GM12878 (cell line): Measurements from ENCODE around the gene FLOT1. TPM values are rescaled to one million over a fixed set of nuclear protein-coding genes. Genes with fewer than 3 reads are reported as not detected.
A peak's percentile ranks its signal among the peaks of the same experiment; 100 is the strongest.

Source experiments
- ATAC-seq: fragments of 200-7000 bp; cut with Tn5 transposase; 3 replicates; pipeline ENCODE4 v1.9.1; 2020; ENCODE audit warnings: mild to moderate bottlenecking, moderate library complexity
- BruUV-seq: library from RNA; stranded (reverse); fragments of 400-500 nt; replicated peaks from 2 replicates; lab custom pipeline; 2021; lab: Mats Ljungman, UMichigan
- CTCF ChIA-PET: fragments of 300-600 bp; sonication (Branson Sonifier 250); formaldehyde crosslinking; extraction: SDS; loops from one replicate; lab custom pipeline; 2021; ENCODE audit warnings: inconsistent platforms; lab: Yijun Ruan, JAX
- POLR2A ChIA-PET: fragments of 350-600 bp; formaldehyde crosslinking; extraction: SDS; loops from one replicate; lab custom pipeline; 2021; ENCODE audit warnings: inconsistent platforms; lab: Charles Lee
- RAD21 ChIA-PET: fragments of 300-600 bp; sonication (Branson Sonifier 250); formaldehyde crosslinking; loops from one replicate; lab custom pipeline; 2023; ENCODE audit warnings: antibody characterized with exemption; ENCODE audit not compliant: unreplicated experiment; lab: Charles Lee
- SMC1A ChIA-PET: fragments of 300-600 bp; sonication (Branson Sonifier 250); formaldehyde crosslinking; loops from one replicate; lab custom pipeline; 2023; ENCODE audit not compliant: unreplicated experiment, uncharacterized antibody; lab: Charles Lee
- DNase-seq: peaks from one replicate; pipeline ENCODE4 v3.0.0-alpha.2; 2011; ENCODE audit warnings: low read depth, low spot score
- FAIRE-seq: peaks from 3 replicates; lab custom pipeline; 2011; peaks lifted over from hg19 to GRCh38; lab: Jason Lieb, UNC
- H2AFZ ChIP-seq: 2 replicates; pipeline ENCODE4 v1.6.0; 2011; ENCODE audit warnings: low read depth, low read length, control low read depth; ENCODE audit not compliant: control insufficient read depth
- H3K27ac ChIP-seq: 2 replicates; pipeline ENCODE4 v1.5.1; 2011; ENCODE audit warnings: control low read depth; ENCODE audit not compliant: control insufficient read depth, insufficient read depth
- H3K27me3 ChIP-seq, 2 experiments: replicated peaks in 1 of 2; 2 replicates each; pipeline versions ENCODE4 v1.6.0 to v1.6.1; 2011; ENCODE audit warnings: low read length in 1 of 2; ENCODE audit not compliant: control insufficient read depth in 2 of 2, insufficient read depth in 2 of 2
- H3K36me3 ChIP-seq, 2 experiments: 2 replicates each; pipeline ENCODE4 v1.5.1; 2011; ENCODE audit warnings: low read length in 1 of 2; ENCODE audit not compliant: control insufficient read depth in 2 of 2, insufficient read depth in 2 of 2
- H3K4me1 ChIP-seq: 2 replicates; pipeline ENCODE4 v1.6.1; 2011; ENCODE audit warnings: mild to moderate bottlenecking, low read length, moderate library complexity, mixed read lengths; ENCODE audit not compliant: control insufficient read depth, insufficient read depth
- H3K4me2 ChIP-seq: 2 replicates; pipeline ENCODE4 v1.6.0; 2011; ENCODE audit warnings: control low read depth; ENCODE audit not compliant: control insufficient read depth, insufficient read depth
- H3K4me3 ChIP-seq: fragments of 200-600 bp; sonication (generic); 2 replicates; pipeline ENCODE4 v1.5.1; 2016
- H3K79me2 ChIP-seq: 2 replicates; pipeline ENCODE4 v1.6.0; 2011; ENCODE audit warnings: low read length; ENCODE audit not compliant: control insufficient read depth, insufficient read depth
- H3K9ac ChIP-seq: 2 replicates; pipeline ENCODE4 v1.8.0; 2011; ENCODE audit warnings: low read length, control low read depth, mixed read lengths; ENCODE audit not compliant: control insufficient read depth, insufficient read depth
- H3K9me3 ChIP-seq: replicated peaks from 3 replicates; pipeline ENCODE4 v1.5.1; 2011; ENCODE audit warnings: mild to moderate bottlenecking, low read length; ENCODE audit not compliant: control insufficient read depth, insufficient read depth
- H4K20me1 ChIP-seq: 2 replicates; pipeline ENCODE4 v1.6.0; 2011; ENCODE audit not compliant: control insufficient read depth, insufficient read depth
- HDAC2 ChIP-seq: fragments of 200-600 bp; sonication (generic); IDR thresholded peaks from 2 replicates; pipeline ENCODE4 v1.6.1; 2017
- MEF2A ChIP-seq: IDR thresholded peaks from 2 replicates; pipeline ENCODE4 v1.6.1; 2011; ENCODE audit warnings: low read depth, mild to moderate bottlenecking, low read length, moderate library complexity; ENCODE audit not compliant: insufficient read depth
- MYC ChIP-seq: IDR thresholded peaks from 2 replicates; pipeline ENCODE4 v1.6.1; 2011; ENCODE audit warnings: mild to moderate bottlenecking, low read length, moderate library complexity, inconsistent platforms; ENCODE audit not compliant: insufficient read depth, insufficient replicate concordance, insufficient read length, severe bottlenecking
- PAX5 ChIP-seq: IDR thresholded peaks from 2 replicates; pipeline ENCODE4 v1.6.1; 2011; ENCODE audit warnings: low read depth, low read length, borderline replicate concordance
- RBBP5 ChIP-seq: fragments of 200-600 bp; sonication (generic); conservative IDR thresholded peaks from 2 replicates; pipeline ENCODE4 v1.6.1; 2016
- ZNF24 ChIP-seq: fragments of 450-650 bp; IDR thresholded peaks from 2 replicates; pipeline ENCODE4 v1.6.1; 2017; ENCODE audit warnings: antibody characterized with exemption, mild to moderate bottlenecking
- WGBS: methylation state at CpG from one replicate; pipeline ENCODE4 v1.1.6; 2016; ENCODE audit warnings: low lambda C conversion rate; ENCODE audit not compliant: insufficient replicate concordance, insufficient coverage; ENCODE audit errors: missing lambda C conversion rate; 5-methylcytosine and 5-hydroxymethylcytosine counted together
- in situ Hi-C: fragments of 300-500 bp; cut with MboI; formaldehyde crosslinking; loops from 9 replicates; pipeline ENCODE4 v1.14.3; 2018; ENCODE audit warnings: mixed read lengths
- intact Hi-C: fragments of 100-400 bp; cut with micrococcal nuclease; formaldehyde crosslinking; loops from one replicate; pipeline ENCODE4 v1.14.2; 2022; ENCODE audit not compliant: unreplicated experiment
- polyA plus RNA-seq, 11 experiments: library from polyadenylated mRNA; depleted of rRNA in 4 of 11; unstranded in 6 of 11; stranded (reverse) in 5 of 11; fragments of >200 nt; fragmentation: Nextera tagmentation in 4 of 11; fragmentation: Illumina TruSeq in 1 of 11; extraction: Ambion mirVana in 4 of 11; extraction: Trizol in 1 of 11; gene quantifications; 1 replicate in 1 of 11; 2 replicates in 10 of 11; pipeline versions ENCODE4 v1.2.1 to v1.2.3, GENCODE V29; 2011 to 2016; ENCODE audit warnings: inconsistent platforms in 2 of 11, missing spikeins in 2 of 11, low read depth in 1 of 11
- total RNA-seq, 4 experiments: library from RNA; depleted of rRNA in 3 of 4; stranded (reverse); fragments of >200 nt in 3 of 4; fragmentation: Illumina TruSeq in 1 of 4; extraction: Trizol in 1 of 4; gene quantifications; 2 replicates each; pipeline versions ENCODE4 v1.2.1 to v1.2.3, GENCODE V29; 2013 to 2021
- TF ChIP-seq, protein P1 (sequence below): IDR thresholded peaks from 2 replicates; pipeline ENCODE4 v1.6.1; 2011; ENCODE audit warnings: mild to moderate bottlenecking, low read depth, low read length, moderate library complexity; ENCODE audit not compliant: insufficient replicate concordance
- TF ChIP-seq, protein P2 (sequence below): fragments of 450-650 bp; IDR thresholded peaks from 2 replicates; pipeline ENCODE4 v1.6.1; 2017; ENCODE audit warnings: mild to moderate bottlenecking, low read depth, inconsistent platforms; ENCODE audit not compliant: poor library complexity, severe bottlenecking
- TF ChIP-seq, protein P3 (sequence below): IDR thresholded peaks from 2 replicates; pipeline ENCODE4 v1.6.1; 2011; ENCODE audit warnings: borderline replicate concordance, low read depth, mild to moderate bottlenecking, moderate library complexity, low read length; ENCODE audit not compliant: insufficient read depth, poor library complexity, severe bottlenecking

FLOT1 gene
- total and polyA plus RNA-seq, 10 of the 15 experiments (the other 5 are each of a cell fraction or from before 2014, with no cell fraction given): 12.3 to 153 (median 112) TPM

DNA sequence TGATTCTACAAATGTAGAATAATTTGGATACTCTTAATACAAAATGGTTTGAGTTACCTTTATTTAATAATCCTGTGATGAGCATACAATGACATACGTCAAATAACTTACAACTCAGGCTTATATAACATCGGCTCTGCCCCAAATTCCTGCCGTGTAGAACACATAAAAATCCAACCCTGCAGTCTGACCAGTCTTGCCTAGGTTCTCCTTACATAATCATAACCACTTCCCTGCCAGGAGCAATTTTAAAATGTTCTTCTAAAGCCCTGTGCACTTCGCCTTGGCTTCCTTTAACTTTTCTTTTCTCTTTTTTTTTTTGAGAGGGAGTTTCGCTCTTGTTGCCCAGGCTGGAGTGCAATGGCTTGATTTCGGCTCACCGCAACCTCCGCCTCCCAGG is 18.1 kb upstream of the FLOT1 start (continued):
- no peak for TF ChIP-seq MYC
- TF ChIP-seq RBBP5: no peak
- no peak for TF ChIP-seq HDAC2

DNA sequence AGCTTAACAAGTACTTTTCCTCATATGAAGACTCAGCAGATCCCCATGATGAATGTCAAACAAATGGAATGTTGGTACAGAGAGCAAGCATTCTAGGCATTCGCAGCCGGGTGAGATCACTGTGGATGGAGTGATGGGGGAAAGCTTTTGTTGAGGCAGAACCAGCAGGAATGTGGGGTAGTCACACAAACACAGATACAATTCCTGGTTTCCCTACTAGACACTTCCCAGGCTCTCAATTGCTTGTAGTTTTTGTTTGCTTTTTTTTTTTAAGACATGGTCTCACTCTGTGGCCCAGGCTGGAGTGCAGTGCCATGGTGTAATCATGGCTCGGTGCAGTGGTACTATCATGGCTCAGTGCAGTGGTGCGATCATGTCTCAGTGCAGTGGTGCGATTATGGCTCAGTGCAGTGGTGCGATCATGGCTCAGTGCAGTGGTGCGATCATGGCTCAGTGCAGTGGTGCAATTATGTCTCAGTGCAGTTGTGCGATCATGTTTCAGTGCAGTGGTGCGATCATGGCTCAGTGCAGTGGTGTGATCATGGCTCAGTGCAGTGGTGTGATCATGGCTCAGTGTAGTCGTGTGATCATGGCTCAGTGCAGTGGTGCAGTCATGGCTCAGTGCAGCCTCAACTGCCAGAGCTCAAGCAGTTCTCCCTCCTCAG is 17.2 kb upstream of the FLOT1 start:
- CTCF ChIA-PET: interaction anchor here (0.7 to 4.5 kb wide), 18 partner anchors 8 to 541 kb away, joined by 3 to 39 read pairs (median 4); partner anchors contain the start of gene IER3
- Histone ChIP-seq H4K20me1 (no peaks in the 10 kb centered on the region), H3K9me3 (no peaks in the 10 kb centered on the region; the same call in 2 of the 3 replicates), H3K4me2 (no peak overlapping the region), H3K4me3 (no peak overlapping the region), H3K4me1 (peaks cover 22% of the 10 kb centered on the region; the same call in 1 of the 2 replicates), H3K9ac (no peak overlapping the region), H3K36me3 (no peaks in the 10 kb centered on the region), H3K79me2 (no peaks in the 10 kb centered on the region), H3K27me3 (no peaks in the 10 kb centered on the region), H3K27ac (peak overlapping the region; percentile 35; the same call in 1 of the 2 replicates), H2AFZ (no peak overlapping the region)
- FAIRE-seq (no peak), ATAC-seq (no peak), DNase-seq (no peak)
- SMC1A ChIA-PET: interaction anchor here (0.6 to 5.4 kb wide), 18 partner anchors 9 to 264 kb away, joined by 3 to 65 read pairs (median 4); no protein-coding TSS in a partner anchor
- POLR2A ChIA-PET: interaction anchor here (0.5 to 4.3 kb wide), 17 partner anchors 9 to 153 kb away, joined by 3 to 42 read pairs (median 7); partner anchors contain the start of genes FLOT1 and IER3
- TF ChIP-seq ZNF24: peak; percentile 88
- TF ChIP-seq, protein P1, sequence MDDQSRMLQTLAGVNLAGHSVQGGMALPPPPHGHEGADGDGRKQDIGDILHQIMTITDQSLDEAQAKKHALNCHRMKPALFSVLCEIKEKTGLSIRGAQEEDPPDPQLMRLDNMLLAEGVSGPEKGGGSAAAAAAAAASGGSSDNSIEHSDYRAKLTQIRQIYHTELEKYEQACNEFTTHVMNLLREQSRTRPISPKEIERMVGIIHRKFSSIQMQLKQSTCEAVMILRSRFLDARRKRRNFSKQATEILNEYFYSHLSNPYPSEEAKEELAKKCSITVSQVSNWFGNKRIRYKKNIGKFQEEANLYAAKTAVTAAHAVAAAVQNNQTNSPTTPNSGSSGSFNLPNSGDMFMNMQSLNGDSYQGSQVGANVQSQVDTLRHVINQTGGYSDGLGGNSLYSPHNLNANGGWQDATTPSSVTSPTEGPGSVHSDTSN: peak; percentile 57
- TF ChIP-seq PAX5: peak; percentile 8; the same call in 1 of the 2 replicates
- TF ChIP-seq, protein P2, sequence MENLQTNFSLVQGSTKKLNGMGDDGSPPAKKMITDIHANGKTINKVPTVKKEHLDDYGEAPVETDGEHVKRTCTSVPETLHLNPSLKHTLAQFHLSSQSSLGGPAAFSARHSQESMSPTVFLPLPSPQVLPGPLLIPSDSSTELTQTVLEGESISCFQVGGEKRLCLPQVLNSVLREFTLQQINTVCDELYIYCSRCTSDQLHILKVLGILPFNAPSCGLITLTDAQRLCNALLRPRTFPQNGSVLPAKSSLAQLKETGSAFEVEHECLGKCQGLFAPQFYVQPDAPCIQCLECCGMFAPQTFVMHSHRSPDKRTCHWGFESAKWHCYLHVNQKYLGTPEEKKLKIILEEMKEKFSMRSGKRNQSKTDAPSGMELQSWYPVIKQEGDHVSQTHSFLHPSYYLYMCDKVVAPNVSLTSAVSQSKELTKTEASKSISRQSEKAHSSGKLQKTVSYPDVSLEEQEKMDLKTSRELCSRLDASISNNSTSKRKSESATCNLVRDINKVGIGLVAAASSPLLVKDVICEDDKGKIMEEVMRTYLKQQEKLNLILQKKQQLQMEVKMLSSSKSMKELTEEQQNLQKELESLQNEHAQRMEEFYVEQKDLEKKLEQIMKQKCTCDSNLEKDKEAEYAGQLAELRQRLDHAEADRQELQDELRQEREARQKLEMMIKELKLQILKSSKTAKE: no peak
- TF ChIP-seq MEF2A: no peak
- TF ChIP-seq, protein P3, sequence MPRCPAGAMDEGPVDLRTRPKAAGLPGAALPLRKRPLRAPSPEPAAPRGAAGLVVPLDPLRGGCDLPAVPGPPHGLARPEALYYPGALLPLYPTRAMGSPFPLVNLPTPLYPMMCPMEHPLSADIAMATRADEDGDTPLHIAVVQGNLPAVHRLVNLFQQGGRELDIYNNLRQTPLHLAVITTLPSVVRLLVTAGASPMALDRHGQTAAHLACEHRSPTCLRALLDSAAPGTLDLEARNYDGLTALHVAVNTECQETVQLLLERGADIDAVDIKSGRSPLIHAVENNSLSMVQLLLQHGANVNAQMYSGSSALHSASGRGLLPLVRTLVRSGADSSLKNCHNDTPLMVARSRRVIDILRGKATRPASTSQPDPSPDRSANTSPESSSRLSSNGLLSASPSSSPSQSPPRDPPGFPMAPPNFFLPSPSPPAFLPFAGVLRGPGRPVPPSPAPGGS: peak; percentile 98
- intact Hi-C loops: loop anchor here (1.0 to 2.0 kb wide), 2 partner anchors 52 to 73 kb away; partner anchors contain the start of gene PPP1R18
- BruUV-seq: no TSS peak
- WGBS: 46% methylated on average over 10 of the region's 10 CpGs
- RAD21 ChIA-PET: interaction anchor here (0.7 to 4.5 kb wide), 21 partner anchors 9 to 154 kb away, joined by 3 to 62 read pairs (median 6); partner anchors contain the start of genes DDR1, FLOT1, IER3 and MDC1
- in situ Hi-C loops: no loop called here
